ENCODE results near the gene AAK1.

Gene AAK1

GRCh38 chr2:69597105-69597504, 46.4 kb downstream of the AAK1 start:
- DNase-seq: no peak

GRCh38 chr2:69594341-69594740, 49.2 kb downstream of the AAK1 start:
- no peak for DNase-seq

- no peak for DNase-seq
These were observed 51.0 kb downstream of the AAK1 start for GRCh38 chr2:69592511-69592910.

GRCh38 chr2:69589973-69590652, 53.4 kb downstream of the AAK1 start:
- DNase-seq: no peak

- DNase-seq: no peak
These were observed 54.6 kb downstream of the AAK1 start for GRCh38 chr2:69588945-69589344.

- no peak for DNase-seq
These were observed 55.1 kb downstream of the AAK1 start for GRCh38 chr2:69588403-69588802.

- DNase-seq: no peak
These were observed 57.5 kb downstream of the AAK1 start for GRCh38 chr2:69585855-69586555.

GRCh38 chr2:69584127-69584889, 59.2 kb downstream of the AAK1 start:
- peak; percentile 63 for DNase-seq

- DNase-seq: no peak
These were observed 60.2 kb downstream of the AAK1 start for GRCh38 chr2:69583321-69583833.

GRCh38 chr2:69582582-69583176, 60.9 kb downstream of the AAK1 start:
- peak; percentile 53 for DNase-seq

GRCh38 chr2:69581774-69582581, 61.6 kb downstream of the AAK1 start:
- peak; percentile 53 for DNase-seq

- DNase-seq: no peak
These were observed 63.1 kb downstream of the AAK1 start for GRCh38 chr2:69580486-69580885.

- peak; percentile 53 for DNase-seq
These were observed 64.0 kb downstream of the AAK1 start for GRCh38 chr2:69579536-69579935.

- no peak for DNase-seq
These were observed 65.4 kb downstream of the AAK1 start for GRCh38 chr2:69578198-69578540.

GRCh38 chr2:69577467-69578197, 65.9 kb downstream of the AAK1 start:
- DNase-seq: no peak

GRCh38 chr2:69576880-69577279, 66.7 kb downstream of the AAK1 start:
- DNase-seq: peak; percentile 78

GRCh38 chr2:69575926-69576325, 67.6 kb downstream of the AAK1 start:
- DNase-seq: no peak

- peak; percentile 54 for DNase-seq
These were observed 68.2 kb downstream of the AAK1 start for GRCh38 chr2:69575371-69575770.

- peak; percentile 70 for DNase-seq
These were observed 70.9 kb downstream of the AAK1 start for GRCh38 chr2:69572641-69573040.

- DNase-seq: no peak
These were observed 72.3 kb downstream of the AAK1 start for GRCh38 chr2:69571189-69571588.

GRCh38 chr2:69570474-69570873, 73.1 kb downstream of the AAK1 start:
- DNase-seq: no peak

GRCh38 chr2:69567909-69568300, 75.6 kb downstream of the AAK1 start:
- no peak for DNase-seq
